ENCODE results near the gene GRIK3.

GRIK3 gene

DNA sequence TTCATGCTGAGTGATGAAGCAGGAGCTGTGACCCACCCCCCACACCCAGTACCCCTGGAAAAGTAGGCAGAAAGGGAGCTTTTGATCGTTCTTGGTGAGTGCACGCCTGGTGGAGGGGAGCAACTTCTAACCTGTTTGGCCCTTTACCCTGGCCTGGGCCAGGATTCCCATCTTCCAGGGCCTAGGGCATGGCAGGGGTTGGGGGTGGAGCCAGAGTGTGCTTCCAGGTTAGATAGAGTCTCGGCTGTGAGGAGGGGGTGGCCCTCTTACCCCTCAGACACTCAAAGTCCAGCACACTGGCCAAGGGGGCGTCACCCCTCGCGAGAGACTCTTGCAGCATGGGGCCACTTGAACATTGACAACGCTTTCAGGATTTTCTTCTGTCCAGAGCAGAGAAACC, 236.6 kb downstream of the GRIK3 start:
- H3K4me3 ChIP-seq (ENCODE audit: low read depth, low read length): no peak overlapping the region
- DNase-seq (ENCODE audit: low read depth, low spot score): no peak
- TF ChIP-seq, protein P1, sequence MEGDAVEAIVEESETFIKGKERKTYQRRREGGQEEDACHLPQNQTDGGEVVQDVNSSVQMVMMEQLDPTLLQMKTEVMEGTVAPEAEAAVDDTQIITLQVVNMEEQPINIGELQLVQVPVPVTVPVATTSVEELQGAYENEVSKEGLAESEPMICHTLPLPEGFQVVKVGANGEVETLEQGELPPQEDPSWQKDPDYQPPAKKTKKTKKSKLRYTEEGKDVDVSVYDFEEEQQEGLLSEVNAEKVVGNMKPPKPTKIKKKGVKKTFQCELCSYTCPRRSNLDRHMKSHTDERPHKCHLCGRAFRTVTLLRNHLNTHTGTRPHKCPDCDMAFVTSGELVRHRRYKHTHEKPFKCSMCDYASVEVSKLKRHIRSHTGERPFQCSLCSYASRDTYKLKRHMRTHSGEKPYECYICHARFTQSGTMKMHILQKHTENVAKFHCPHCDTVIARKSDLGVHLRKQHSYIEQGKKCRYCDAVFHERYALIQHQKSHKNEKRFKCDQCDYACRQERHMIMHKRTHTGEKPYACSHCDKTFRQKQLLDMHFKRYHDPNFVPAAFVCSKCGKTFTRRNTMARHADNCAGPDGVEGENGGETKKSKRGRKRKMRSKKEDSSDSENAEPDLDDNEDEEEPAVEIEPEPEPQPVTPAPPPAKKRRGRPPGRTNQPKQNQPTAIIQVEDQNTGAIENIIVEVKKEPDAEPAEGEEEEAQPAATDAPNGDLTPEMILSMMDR (IDR thresholded peaks at IDR 0.05; ENCODE audit: low read depth, low read length): no peak
- in situ Hi-C loops (cut with HindIII; ENCODE audit: low sequenced_read_pairs): no loop called here

DNA sequence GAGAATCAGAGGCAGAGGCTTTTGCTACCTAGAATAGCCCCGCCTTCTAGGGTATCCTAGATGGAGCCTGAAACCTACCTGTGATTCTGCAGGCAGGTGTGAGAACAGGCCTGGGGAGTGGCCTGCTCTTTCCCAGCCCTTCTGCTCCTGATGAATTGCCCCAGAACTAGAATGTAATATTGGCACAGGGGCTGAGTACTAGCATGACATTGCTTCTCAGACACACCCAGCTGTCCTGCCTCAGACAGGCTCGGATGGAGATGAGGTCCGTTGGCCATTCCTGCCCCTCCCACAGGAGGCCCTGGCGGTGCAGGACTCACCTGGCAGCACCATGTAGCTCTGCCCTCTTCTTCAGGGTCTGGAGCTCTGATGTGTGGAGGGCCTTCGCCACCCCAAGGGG, 237.6 kb downstream of the GRIK3 start:
- no peak for DNase-seq (ENCODE audit: low read depth, low spot score)
- in situ Hi-C loops (cut with HindIII; ENCODE audit: low sequenced_read_pairs): no loop called here
- TF ChIP-seq, protein P1 (IDR thresholded peaks at IDR 0.05; ENCODE audit: low read depth, low read length): no peak
- no peak overlapping the region for H3K4me3 ChIP-seq (ENCODE audit: low read depth, low read length)

DNA sequence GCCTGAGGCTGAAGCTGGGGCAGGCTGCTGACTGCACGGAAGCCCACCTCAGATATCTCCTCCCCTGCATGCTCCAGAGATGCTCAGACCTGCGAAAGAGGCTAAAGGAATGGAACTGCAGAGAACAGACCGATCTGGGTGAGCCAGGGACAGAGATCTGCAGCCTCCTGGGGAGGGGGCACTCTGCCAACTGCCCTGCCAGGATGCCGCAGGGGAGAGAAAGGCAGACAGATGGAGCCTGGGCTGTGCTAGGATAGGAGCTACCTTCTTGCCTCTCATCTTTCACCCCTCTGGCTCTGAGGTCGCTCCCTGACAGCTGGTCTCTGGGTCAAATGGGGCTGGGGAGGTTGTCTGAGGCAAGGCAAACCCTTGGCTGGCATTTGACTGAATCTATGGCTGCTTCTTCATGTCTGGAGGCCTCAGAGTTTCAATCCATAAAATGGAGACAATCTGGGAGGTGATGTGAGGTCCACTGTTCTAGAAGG, 238.2 kb downstream of the GRIK3 start:
- DNase-seq (ENCODE audit: low read depth, low spot score): no peak
- in situ Hi-C loops (cut with HindIII; ENCODE audit: low sequenced_read_pairs): no loop called here
- TF ChIP-seq, protein P1 (IDR thresholded peaks at IDR 0.05; ENCODE audit: low read depth, low read length): no peak
- no peak overlapping the region for H3K4me3 ChIP-seq (ENCODE audit: low read depth, low read length)

DNA sequence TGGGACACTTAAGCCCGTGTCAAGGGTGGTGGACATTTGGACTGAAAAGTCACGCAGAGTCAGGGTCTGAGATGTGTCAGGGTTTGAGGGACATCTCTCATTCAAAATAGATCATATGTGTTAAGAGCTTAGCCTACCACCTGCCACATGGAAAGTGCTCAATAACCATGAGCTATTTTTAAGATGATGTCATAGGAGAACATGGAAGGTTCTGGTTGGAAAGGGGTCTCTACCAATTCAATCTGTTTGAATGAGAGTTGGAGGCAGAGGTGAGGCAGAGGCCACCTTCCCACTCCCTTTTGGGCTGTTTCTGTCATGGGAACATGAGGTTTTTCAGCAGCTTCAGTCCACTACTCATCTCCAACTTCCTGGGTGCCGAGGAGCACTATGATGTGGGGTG, 239.9 kb downstream of the GRIK3 start:
- DNase-seq (ENCODE audit: low read depth, low spot score): no peak
- no peak overlapping the region for H3K4me3 ChIP-seq (ENCODE audit: low read depth, low read length)
- in situ Hi-C loops (cut with HindIII; ENCODE audit: low sequenced_read_pairs): no loop called here
- TF ChIP-seq, protein P1 (IDR thresholded peaks at IDR 0.05; ENCODE audit: low read depth, low read length): no peak

DNA sequence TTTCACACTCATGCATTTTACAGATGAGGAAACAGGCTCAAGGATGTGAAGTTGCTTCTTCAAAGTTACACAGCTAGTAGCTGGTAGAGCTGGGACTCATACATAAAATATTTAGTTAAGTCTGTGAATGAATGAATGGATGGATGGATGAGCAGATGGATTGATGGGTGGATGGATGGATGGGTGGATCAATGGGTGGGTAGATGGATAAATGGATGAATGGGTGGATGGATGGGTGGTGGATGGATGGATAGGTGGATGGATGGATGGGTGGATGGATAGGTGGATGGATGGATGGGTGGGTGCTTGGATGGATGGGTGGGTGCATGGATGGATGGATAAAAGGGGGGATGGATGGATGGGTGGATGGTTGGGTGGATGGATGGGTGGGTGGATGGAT, 240.9 kb downstream of the GRIK3 start:
- TF ChIP-seq, protein P1 (IDR thresholded peaks at IDR 0.05; ENCODE audit: low read depth, low read length): no peak
- H3K4me3 ChIP-seq (ENCODE audit: low read depth, low read length): no peak overlapping the region
- in situ Hi-C loops (cut with HindIII; ENCODE audit: low sequenced_read_pairs): no loop called here
- DNase-seq (ENCODE audit: low read depth, low spot score): no peak

DNA sequence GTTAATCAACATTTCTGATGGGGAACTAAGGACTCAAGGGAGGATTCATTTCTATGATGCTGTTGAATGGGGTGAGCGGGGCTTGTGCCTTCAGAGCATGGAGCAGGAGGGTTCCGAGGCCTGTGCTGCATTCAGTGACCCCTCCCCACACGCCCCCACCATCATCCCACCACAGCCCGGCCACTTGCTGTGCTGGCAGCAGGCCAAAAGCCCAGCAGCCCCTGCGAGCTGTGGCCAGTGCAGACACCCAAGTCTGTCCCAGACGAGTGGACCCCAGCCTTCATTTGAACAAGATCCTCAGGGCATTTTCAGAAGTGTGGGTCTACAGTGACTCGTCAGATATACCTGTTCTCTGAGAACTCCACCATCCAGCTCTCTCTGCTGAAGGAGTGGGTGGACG, 242.0 kb downstream of the GRIK3 start:
- in situ Hi-C loops (cut with HindIII; ENCODE audit: low sequenced_read_pairs): no loop called here
- TF ChIP-seq, protein P1 (IDR thresholded peaks at IDR 0.05; ENCODE audit: low read depth, low read length): no peak
- no peak overlapping the region for H3K4me3 ChIP-seq (ENCODE audit: low read depth, low read length)
- DNase-seq (ENCODE audit: low read depth, low spot score): no peak

DNA sequence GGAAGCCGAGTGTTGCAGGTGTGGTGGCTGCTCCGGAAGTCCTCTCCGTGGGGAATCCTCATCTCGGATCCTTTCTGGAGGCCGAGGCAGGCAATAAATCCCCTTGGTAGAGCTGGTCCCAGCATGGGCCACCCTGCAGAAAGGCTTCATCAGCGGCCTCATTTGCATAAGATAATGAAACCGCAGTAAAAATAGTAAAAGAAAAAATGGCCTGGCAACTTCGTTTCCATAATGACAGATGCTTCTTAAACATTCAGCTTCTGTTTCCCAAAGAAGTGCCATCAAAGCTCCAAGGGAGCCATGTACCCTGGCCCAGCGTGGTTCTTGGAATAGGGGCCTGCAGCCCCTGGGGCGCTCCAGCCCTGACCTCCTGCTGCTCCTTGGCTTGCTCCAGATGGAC, 244.1 kb downstream of the GRIK3 start:
- no peak for DNase-seq (ENCODE audit: low read depth, low spot score)
- no peak overlapping the region for H3K4me3 ChIP-seq (ENCODE audit: low read depth, low read length)
- in situ Hi-C loops (cut with HindIII; ENCODE audit: low sequenced_read_pairs): no loop called here
- TF ChIP-seq, protein P1 (IDR thresholded peaks at IDR 0.05; ENCODE audit: low read depth, low read length): no peak
